Measurements from ENCODE around the gene SLC38A4.

SLC38A4 gene

DNA sequence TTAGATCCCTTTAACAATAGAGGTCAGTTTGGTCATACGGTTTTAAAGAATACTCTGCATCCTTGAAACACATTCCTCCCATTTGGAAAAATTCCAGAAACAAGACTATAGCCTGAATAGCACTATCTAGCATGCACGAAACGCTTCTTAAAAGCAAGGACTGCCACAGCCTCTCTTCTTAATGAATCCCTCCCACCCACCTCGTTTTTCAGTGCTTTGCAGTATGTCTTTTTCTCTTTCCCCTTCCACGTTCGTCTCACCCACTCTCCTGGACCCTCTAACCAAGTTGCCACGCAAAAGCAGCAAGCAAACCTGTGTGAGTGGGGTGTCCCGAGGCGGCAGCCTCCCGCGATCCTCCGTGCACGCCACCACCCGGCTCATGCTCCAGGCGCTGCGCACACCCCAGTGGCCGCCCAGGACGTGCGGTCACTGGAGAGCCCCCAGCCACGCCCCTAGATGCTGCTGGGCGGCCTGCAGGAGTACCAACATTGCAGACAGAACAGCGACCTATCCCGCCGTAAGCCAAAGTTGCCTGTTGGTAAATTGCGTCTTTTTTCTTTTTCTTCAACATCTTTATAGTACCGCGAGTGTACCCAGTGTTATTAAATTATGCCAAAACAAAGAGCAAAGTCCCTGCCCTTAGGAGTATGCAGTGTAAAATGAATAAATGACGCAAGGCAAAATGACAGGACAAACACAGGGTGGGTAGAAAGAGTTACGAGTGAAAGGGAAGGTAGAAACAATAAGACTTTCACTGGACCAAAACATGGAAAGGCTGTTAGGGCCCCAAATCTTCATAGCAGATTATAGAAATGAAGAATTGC lies at the start of gene SLC38A4:
SLC38A4 (minus strand) TSS at position 407 of the 824 bp plus-strand sequence. CDS start 32,926 bp downstream, outside the sequence.
- no peak for TF ChIP-seq CTCF (IDR thresholded peaks at IDR 0.05; ENCODE audit: extremely low read depth, missing control alignments)
- no peak for DNase-seq (ENCODE audit: low spot score)

DNA sequence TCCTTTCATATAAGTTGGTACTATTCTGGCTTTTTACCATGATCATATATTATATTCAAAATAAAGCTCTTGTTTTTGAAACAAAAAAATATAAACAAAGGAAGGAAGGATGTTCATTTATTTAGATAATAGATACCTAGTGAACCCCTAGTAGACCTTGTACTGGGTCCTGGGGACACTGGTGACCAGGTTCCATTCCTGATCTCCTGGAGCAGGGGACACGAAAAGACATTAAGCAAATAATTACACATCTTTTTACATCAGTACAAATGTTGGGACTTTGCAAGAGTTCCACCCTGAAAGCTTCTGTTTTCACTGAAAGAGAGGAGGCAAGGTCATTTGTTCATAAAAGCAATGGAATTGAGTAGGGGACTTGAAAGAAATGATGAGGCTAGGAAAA lies 49.3 kb upstream of the SLC38A4 start:
- DNase-seq (ENCODE audit: low spot score) = no peak
- no peak for TF ChIP-seq CTCF (IDR thresholded peaks at IDR 0.05; ENCODE audit: extremely low read depth, missing control alignments)

DNA sequence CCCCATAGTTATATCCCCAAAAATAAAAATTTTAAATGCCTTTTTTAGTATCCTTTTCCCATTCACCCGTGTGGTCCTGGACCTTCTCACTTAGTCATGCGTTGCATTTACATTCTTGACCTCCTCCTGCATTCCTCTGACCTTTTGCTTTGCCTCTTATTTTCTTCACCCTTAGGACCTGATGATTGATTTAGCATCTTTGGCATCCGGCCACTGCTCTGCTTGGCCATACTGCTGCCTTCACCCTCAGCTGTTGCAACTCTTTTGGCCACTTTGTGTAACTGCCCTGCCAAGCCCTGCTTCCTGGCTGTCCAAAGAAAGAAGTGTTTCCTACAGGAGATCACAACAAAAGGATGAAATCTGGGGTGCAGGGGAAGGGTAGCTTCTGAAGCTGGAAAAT lies 48.8 kb upstream of the SLC38A4 start:
- no peak for DNase-seq (ENCODE audit: low spot score)
- TF ChIP-seq CTCF (IDR thresholded peaks at IDR 0.05; ENCODE audit: extremely low read depth, missing control alignments) = no peak

DNA sequence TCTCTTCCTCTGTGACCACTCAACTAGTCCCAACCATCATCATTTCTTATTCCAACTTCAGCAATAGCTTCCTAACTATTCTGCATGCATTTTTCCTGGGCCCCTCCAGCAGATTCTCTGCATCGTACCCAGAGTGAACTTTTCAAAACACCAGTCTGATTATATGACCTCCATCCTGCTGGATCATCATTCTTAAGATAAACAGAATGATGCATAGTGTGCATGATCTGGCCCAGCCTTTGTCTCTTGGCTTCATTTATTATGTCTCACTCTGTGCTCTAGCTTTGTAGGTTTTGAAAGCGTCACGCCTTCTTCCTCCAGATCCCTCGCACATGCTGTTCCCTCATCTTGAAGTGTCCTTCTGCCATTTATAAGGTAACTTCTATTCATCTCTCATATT lies 46.3 kb upstream of the SLC38A4 start:
- DNase-seq (ENCODE audit: low spot score) = no peak
- no peak for TF ChIP-seq CTCF (IDR thresholded peaks at IDR 0.05; ENCODE audit: extremely low read depth, missing control alignments)

- no peak for TF ChIP-seq CTCF (IDR thresholded peaks at IDR 0.05; ENCODE audit: extremely low read depth, missing control alignments)
- no peak for DNase-seq (ENCODE audit: low spot score)
These were observed 39.5 kb upstream of the SLC38A4 start for GRCh38 chr12:46865311-46865710.

DNA sequence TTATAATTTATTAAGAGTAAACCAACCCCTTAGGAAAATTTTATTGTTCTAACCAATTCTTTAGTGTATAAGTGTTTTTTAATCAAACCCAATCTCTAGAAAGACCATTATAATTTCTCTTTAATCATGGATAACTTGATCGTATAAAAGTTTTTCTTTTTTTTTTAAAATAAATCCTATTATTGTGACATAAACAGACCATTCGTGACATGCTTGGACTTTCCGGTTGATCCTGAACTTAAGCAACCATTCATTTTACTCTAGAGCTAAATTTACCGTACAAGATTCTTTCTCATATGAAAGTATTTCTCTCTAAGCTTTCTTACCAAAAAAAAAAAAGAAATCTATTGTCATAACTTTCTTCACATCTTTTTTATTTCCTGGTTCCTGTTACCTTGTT lies 32.6 kb upstream of the SLC38A4 start:
- DNase-seq (ENCODE audit: low spot score) = no peak
- no peak for TF ChIP-seq CTCF (IDR thresholded peaks at IDR 0.05; ENCODE audit: extremely low read depth, missing control alignments)

- no peak for DNase-seq (ENCODE audit: low spot score)
- TF ChIP-seq CTCF (IDR thresholded peaks at IDR 0.05; ENCODE audit: extremely low read depth, missing control alignments) = no peak
These were observed 31.7 kb upstream of the SLC38A4 start for GRCh38 chr12:46857486-46857885.
